Lung (tissue), 12 donors: ENCODE results near the gene LOXL4. TPM values are rescaled to one million over a fixed set of nuclear protein-coding genes. Genes with fewer than 3 reads are reported as not detected.

Experiments
- ATAC-seq: fragments of 200-7000 bp; cut with Tn5 transposase; one replicate; pipeline ENCODE4 v1.9.1; 2020; ENCODE audit warnings: moderate number of reproducible peaks; ENCODE audit not compliant: insufficient read depth, low FRiP score
- DNase-seq, 3 donors: peaks; one replicate each; pipeline ENCODE4 v3.0.0-alpha.2; 2013 to 2017
- H3K27ac ChIP-seq, 2 donors: one replicate each; pipeline ENCODE4 v1.5.1; 2013; ENCODE audit warnings: mild to moderate bottlenecking in 2 of 2, moderate library complexity in 2 of 2, control low read depth in 1 of 2, inconsistent platforms in 1 of 2, low read depth in 1 of 2, low read length in 1 of 2
- H3K27me3 ChIP-seq, 3 donors: one replicate each; pipeline ENCODE4 v1.5.1; 2013; ENCODE audit warnings: low read length in 2 of 3; ENCODE audit not compliant: control insufficient read depth in 3 of 3, insufficient read depth in 3 of 3
- H3K36me3 ChIP-seq, 4 donors: one replicate each; pipeline ENCODE4 v1.5.1; 2013; ENCODE audit warnings: low read length in 4 of 4, mild to moderate bottlenecking in 1 of 4, moderate library complexity in 1 of 4; ENCODE audit not compliant: control insufficient read depth in 4 of 4, insufficient read depth in 4 of 4
- H3K4me1 ChIP-seq, 5 donors: one replicate each; pipeline ENCODE4 v1.5.1; 2013; ENCODE audit warnings: low read length in 5 of 5, mild to moderate bottlenecking in 2 of 5, moderate library complexity in 1 of 5; ENCODE audit not compliant: control insufficient read depth in 5 of 5, insufficient read depth in 5 of 5
- H3K4me3 ChIP-seq: one replicate; pipeline ENCODE4 v1.5.1; 2013; ENCODE audit warnings: mild to moderate bottlenecking, control low read depth, moderate library complexity
- H3K9ac ChIP-seq, 2 donors: one replicate each; pipeline ENCODE4 v1.5.1; 2013; ENCODE audit warnings: low read length in 2 of 2, control low read depth in 1 of 2; ENCODE audit not compliant: insufficient read depth in 1 of 2
- H3K9me3 ChIP-seq, 4 donors: one replicate each; pipeline ENCODE4 v1.5.1; 2013; ENCODE audit warnings: low read length in 3 of 4, mild to moderate bottlenecking in 1 of 4, moderate library complexity in 1 of 4; ENCODE audit not compliant: control insufficient read depth in 4 of 4, insufficient read depth in 3 of 4
- WGBS, 2 donors: extraction: QIAGEN DNeasy Blood & Tissue Kit; methylation state at CpG; one replicate each; pipeline ENCODE4 v1.1.7; 2013; 5-methylcytosine and 5-hydroxymethylcytosine counted together
- polyA plus RNA-seq, 2 donors: library from polyadenylated mRNA; stranded (reverse); fragments of 200-250 nt; gene quantifications; one replicate each; pipeline ENCODE4 v1.2.1, GENCODE V29; 2013
- total RNA-seq, 2 donors: library from RNA; depleted of rRNA in 1 of 2; stranded (reverse); fragments of >200 nt in 1 of 2; gene quantifications; one replicate each; pipeline ENCODE4 v1.2.1, GENCODE V29; 2014 to 2021
- TF ChIP-seq, protein P1 (sequence below): IDR thresholded peaks from 2 replicates; pipeline ENCODE4 v1.5.1; 2012; ENCODE audit warnings: mild to moderate bottlenecking; ENCODE audit errors: control extremely low read depth, extremely low read depth
- donor health status: control.
- donor health status: control.
- donor health status: Bipolar disorder and iron deficiency.
- donor health status: healthy.
- donor health status: DM: yes; HTN: yes; CAD: no.

The LOXL4 gene
- total and polyA plus RNA-seq, 4 donors, result 1.6 to 3.3 (median 2.6) TPM

- 95 to 97% methylated on average over 5 of the region's 5 CpGs for WGBS, 2 donors
- TF ChIP-seq, protein P1, sequence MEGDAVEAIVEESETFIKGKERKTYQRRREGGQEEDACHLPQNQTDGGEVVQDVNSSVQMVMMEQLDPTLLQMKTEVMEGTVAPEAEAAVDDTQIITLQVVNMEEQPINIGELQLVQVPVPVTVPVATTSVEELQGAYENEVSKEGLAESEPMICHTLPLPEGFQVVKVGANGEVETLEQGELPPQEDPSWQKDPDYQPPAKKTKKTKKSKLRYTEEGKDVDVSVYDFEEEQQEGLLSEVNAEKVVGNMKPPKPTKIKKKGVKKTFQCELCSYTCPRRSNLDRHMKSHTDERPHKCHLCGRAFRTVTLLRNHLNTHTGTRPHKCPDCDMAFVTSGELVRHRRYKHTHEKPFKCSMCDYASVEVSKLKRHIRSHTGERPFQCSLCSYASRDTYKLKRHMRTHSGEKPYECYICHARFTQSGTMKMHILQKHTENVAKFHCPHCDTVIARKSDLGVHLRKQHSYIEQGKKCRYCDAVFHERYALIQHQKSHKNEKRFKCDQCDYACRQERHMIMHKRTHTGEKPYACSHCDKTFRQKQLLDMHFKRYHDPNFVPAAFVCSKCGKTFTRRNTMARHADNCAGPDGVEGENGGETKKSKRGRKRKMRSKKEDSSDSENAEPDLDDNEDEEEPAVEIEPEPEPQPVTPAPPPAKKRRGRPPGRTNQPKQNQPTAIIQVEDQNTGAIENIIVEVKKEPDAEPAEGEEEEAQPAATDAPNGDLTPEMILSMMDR, result no peak
- H3K36me3 ChIP-seq, result no peaks in the 10 kb centered on the region
- peaks cover 0 to 2% (median 0%) of the 10 kb centered on the region in 4 donors for H3K9me3 ChIP-seq
- H3K27me3 ChIP-seq, result no peaks in the 10 kb centered on the region
- H3K4me3 ChIP-seq, result no peak overlapping the region
- DNase-seq (no peak), ATAC-seq (no peak)
- H3K4me1 ChIP-seq, result no peaks in the 10 kb centered on the region
- no peak overlapping the region for H3K9ac ChIP-seq
- no peak overlapping the region for H3K27ac ChIP-seq
These were observed 19.3 kb upstream of the LOXL4 start for GRCh38 chr10:98287321-98287720.

DNA sequence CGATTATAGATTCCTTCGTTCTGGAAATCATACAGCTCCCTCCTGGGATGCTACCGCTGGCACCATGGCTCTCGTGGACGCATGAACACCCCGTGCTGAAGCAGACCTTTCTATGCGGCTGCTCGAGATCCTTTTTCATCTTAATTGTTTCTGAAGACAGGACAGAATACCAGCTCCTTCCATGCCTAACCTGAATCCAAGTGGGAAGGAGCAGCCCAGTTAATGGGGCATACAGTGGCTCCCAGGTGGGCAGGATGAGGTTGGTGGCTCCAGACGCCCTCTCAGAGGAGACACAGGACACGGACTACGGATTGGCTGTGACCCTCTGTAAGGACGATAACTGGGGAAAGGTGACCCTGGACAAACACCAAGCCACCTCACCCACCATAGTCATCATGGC lies 18.4 kb upstream of the LOXL4 start:
- Histone ChIP-seq H3K9me3 (peaks cover 0 to 2% (median 0%) of the 10 kb centered on the region in 4 donors), H3K9ac (no peak overlapping the region), H3K27me3 (peaks cover 0 to 2% (median 0%) of the 10 kb centered on the region in 3 donors), H3K36me3 (no peaks in the 10 kb centered on the region), H3K27ac (no peak overlapping the region), H3K4me1 (no peaks in the 10 kb centered on the region), H3K4me3 (no peak overlapping the region)
- DNase-seq (no peak), ATAC-seq (no peak)
- WGBS, 2 donors, result 93% methylated on average over 12 of the region's 12 CpGs
- TF ChIP-seq, protein P1, result no peak

DNA sequence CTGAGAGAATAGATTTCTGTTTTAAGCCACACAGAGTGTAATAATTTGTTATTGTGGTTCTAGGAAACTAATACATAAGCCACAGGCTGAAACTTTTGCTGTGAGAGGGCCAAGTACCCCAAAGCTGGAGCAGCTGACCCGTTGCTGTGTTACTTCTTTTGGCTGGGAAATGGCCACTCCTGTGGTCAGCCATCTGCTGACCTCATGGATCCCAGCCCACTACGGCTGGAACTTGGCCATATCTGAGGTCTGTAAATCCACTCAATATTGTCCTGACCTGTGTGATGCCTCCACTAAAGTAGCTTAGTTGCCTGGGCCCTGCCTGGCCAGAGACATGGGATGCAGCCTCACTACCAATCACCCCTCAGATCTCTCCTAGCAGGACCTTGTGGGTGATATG lies 17.4 kb upstream of the LOXL4 start:
- no peak overlapping the region for H3K4me3 ChIP-seq
- 79 to 88% methylated on average over 2 of the region's 2 CpGs for WGBS, 2 donors
- no peaks in the 10 kb centered on the region for H3K36me3 ChIP-seq
- TF ChIP-seq, protein P1, result no peak
- no peak overlapping the region for H3K27ac ChIP-seq
- peaks cover 0 to 2% (median 0%) of the 10 kb centered on the region in 3 donors for H3K27me3 ChIP-seq
- ATAC-seq (no peak), DNase-seq (no peak)
- H3K9me3 ChIP-seq, result no peaks in the 10 kb centered on the region
- H3K9ac ChIP-seq, result no peak overlapping the region
- H3K4me1 ChIP-seq, result no peaks in the 10 kb centered on the region

DNA sequence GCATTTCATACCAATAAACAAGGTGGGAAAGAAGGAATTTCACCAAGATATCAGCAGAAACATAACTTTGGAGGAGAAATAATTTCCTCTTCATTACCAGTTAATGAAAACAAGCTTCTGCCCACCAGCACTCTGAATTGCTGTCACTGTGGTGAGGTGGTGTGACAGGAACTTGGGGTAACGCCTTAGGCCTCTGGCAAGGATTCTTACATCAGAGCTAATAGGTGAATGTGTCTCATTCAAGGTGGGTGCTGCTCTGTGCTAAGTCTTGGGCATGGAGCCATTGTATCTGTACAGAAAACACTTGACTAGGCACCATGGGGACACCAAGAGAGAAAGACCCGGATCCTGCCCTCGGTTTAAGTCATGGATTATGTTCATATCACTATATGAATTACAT lies 8.3 kb upstream of the LOXL4 start:
- ATAC-seq, result no peak
- Histone ChIP-seq H3K27ac (no peak overlapping the region), H3K27me3 (no peaks in the 10 kb centered on the region)

More for the DNA sequence above, 8.3 kb upstream of the LOXL4 start:
- DNase-seq, result no peak
- Histone ChIP-seq H3K4me3 (no peak overlapping the region), H3K9ac (no peak overlapping the region), H3K4me1 (no peaks in the 10 kb centered on the region), H3K9me3 (no peaks in the 10 kb centered on the region), H3K36me3 (no peaks in the 10 kb centered on the region)
- WGBS, 2 donors, result 75 to 88% methylated on average over 3 of the region's 3 CpGs
- TF ChIP-seq, protein P1, result no peak
